Liver (tissue), 3 donors: ENCODE data around the gene CELSR1.

Source experiments
- CTCF ChIP-seq: fragments of 150-350 bp; IDR thresholded peaks from 2 replicates; pipeline ENCODE4 v1.5.1; 2017; ENCODE audit warnings: improper control_type of control experiment, low read depth, low read length; ENCODE audit not compliant: missing input control
- FOXA1 ChIP-seq: IDR thresholded peaks from 2 replicates; pipeline ENCODE4 v1.6.1; 2016; ENCODE audit warnings: antibody characterized with exemption
- GABPA ChIP-seq, 2 donors: IDR thresholded peaks in 1 of 2; conservative IDR thresholded peaks in 1 of 2; 2 replicates each; pipeline ENCODE4 v1.6.1; 2016; ENCODE audit warnings: antibody characterized with exemption in 2 of 2, mild to moderate bottlenecking in 1 of 2, moderate library complexity in 1 of 2
- MAX ChIP-seq: IDR thresholded peaks from 2 replicates; pipeline ENCODE4 v1.6.1; 2016; ENCODE audit warnings: antibody characterized with exemption
- RAD21 ChIP-seq, 2 donors: IDR thresholded peaks; 2 replicates each; pipeline ENCODE4 v1.6.1; 2016; ENCODE audit warnings: antibody characterized with exemption in 2 of 2, mild to moderate bottlenecking in 2 of 2
- REST ChIP-seq: IDR thresholded peaks from 2 replicates; pipeline ENCODE4 v1.6.1; 2016; ENCODE audit warnings: antibody characterized with exemption, mild to moderate bottlenecking
- TAF1 ChIP-seq: conservative IDR thresholded peaks from 2 replicates; pipeline ENCODE4 v1.6.1; 2016; ENCODE audit warnings: antibody characterized with exemption, mild to moderate bottlenecking
- ZBTB33 ChIP-seq: IDR thresholded peaks from 2 replicates; pipeline ENCODE4 v1.6.1; 2016; ENCODE audit warnings: antibody characterized with exemption
- donor health status: healthy.
- donor health status: healthy.

- TF ChIP-seq CTCF (no peak), TAF1 (no peak), GABPA (IDR thresholded peaks at IDR 0.05 in 1 of 2, conservative IDR thresholded peaks at IDR 0.05 in 1 of 2) (no peak), ZBTB33 (no peak), REST (no peak), MAX (no peak), RAD21 (IDR thresholded peaks at IDR 0.05) (no peak), FOXA1 (no peak)
These were observed 100.7 kb downstream of the CELSR1 start for GRCh38 chr22:46436595-46437175.
